Measurements from ENCODE around the gene CR1L. TPM values are rescaled to one million over a fixed set of nuclear protein-coding genes. Genes with fewer than 3 reads are reported as not detected.

The CR1L gene
- total and polyA plus RNA-seq, 9 of the 15 experiments (the other 6 are each of a cell fraction or from before 2014, with no cell fraction given): 10.1 to 74.8 (median 34.3) TPM

DNA sequence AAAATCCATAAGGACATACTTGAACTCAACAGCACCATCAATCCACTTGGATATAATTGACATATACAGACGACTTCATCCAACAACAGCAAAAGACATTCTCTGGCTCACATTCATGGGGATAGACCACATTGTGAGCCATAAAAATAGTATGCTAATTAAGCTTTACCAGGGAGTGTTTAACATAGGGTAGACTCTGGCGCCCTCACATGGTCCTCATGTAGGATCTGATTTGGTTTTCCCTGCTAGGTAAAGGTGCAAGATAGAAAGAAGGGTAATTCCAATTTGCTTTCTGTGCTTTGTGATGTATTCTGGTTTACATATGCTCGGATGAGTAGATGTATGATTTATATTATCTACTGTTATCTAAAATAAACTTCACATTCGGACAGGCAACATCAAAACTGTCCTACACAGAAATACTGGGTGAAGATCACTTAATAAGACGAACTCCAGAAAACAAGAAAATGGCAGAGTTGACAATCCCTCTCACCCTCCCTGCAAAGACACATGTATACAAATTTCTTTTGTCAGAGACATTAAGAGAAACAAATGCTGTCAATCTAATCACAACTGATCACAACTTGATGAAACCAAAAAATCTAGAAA is 27.7 kb downstream of the CR1L start (continued):
- TF ChIP-seq, protein P1, sequence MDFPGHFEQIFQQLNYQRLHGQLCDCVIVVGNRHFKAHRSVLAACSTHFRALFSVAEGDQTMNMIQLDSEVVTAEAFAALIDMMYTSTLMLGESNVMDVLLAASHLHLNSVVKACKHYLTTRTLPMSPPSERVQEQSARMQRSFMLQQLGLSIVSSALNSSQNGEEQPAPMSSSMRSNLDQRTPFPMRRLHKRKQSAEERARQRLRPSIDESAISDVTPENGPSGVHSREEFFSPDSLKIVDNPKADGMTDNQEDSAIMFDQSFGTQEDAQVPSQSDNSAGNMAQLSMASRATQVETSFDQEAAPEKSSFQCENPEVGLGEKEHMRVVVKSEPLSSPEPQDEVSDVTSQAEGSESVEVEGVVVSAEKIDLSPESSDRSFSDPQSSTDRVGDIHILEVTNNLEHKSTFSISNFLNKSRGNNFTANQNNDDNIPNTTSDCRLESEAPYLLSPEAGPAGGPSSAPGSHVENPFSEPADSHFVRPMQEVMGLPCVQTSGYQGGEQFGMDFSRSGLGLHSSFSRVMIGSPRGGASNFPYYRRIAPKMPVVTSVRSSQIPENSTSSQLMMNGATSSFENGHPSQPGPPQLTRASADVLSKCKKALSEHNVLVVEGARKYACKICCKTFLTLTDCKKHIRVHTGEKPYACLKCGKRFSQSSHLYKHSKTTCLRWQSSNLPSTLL (IDR thresholded peaks at IDR 0.05): no peak
- TF ChIP-seq JUND (IDR thresholded peaks at IDR 0.05; ENCODE audit: borderline replicate concordance, low read depth, low read length) (0 out of 2 replicates have a peak, but pooled peaks have one; percentile 30), JUND (tag; IDR thresholded peaks at IDR 0.05; ENCODE audit: borderline replicate concordance, low read depth, low read length) (no peak; the same call in 2 of the 3 replicates), MEIS2 (IDR thresholded peaks at IDR 0.05; ENCODE audit: partially characterized antibody) (no peak), ZNF282 (CRISPR knock-in tag; IDR thresholded peaks at IDR 0.05) (no peak), HDAC3 (IDR thresholded peaks at IDR 0.05; ENCODE audit: borderline replicate concordance, partially characterized antibody) (no peak), ZFX (CRISPR knock-in tag; IDR thresholded peaks at IDR 0.05) (no peak), LARP7 (IDR thresholded peaks at IDR 0.05) (no peak), XRCC5 (IDR thresholded peaks at IDR 0.05; ENCODE audit: low read depth, low read length) (no peak), TEAD1 (CRISPR knock-in tag; IDR thresholded peaks at IDR 0.05) (peak in 1 of 2 experiments; percentile 30; a peak in 1 of 4 replicates), ZNF324 (CRISPR knock-in tag; IDR thresholded peaks at IDR 0.05) (no peak), SMARCC2 (IDR thresholded peaks at IDR 0.05; ENCODE audit: low read depth) (no peak), KAT8 (IDR thresholded peaks at IDR 0.05; ENCODE audit: low read depth) (no peak), ZC3H8 (IDR thresholded peaks at IDR 0.05) (no peak), PML (IDR thresholded peaks at IDR 0.05; ENCODE audit: low read length) (no peak), ZNF57 (CRISPR knock-in tag; IDR thresholded peaks at IDR 0.05) (no peak), MTF1 (CRISPR knock-in tag; IDR thresholded peaks at IDR 0.05; ENCODE audit: borderline replicate concordance) (no peak)
- TF ChIP-seq, protein P2, sequence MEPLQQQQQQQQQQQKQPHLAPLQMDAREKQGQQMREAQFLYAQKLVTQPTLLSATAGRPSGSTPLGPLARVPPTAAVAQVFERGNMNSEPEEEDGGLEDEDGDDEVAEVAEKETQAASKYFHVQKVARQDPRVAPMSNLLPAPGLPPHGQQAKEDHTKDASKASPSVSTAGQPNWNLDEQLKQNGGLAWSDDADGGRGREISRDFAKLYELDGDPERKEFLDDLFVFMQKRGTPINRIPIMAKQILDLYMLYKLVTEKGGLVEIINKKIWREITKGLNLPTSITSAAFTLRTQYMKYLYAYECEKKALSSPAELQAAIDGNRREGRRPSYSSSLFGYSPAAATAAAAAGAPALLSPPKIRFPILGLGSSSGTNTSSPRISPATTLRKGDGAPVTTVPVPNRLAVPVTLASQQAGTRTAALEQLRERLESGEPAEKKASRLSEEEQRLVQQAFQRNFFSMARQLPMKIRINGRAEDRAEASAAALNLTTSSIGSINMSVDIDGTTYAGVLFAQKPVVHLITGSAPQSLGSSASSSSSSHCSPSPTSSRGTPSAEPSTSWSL (CRISPR knock-in tag; IDR thresholded peaks at IDR 0.05; ENCODE audit: borderline replicate concordance): no peak
- TF ChIP-seq, protein P3, sequence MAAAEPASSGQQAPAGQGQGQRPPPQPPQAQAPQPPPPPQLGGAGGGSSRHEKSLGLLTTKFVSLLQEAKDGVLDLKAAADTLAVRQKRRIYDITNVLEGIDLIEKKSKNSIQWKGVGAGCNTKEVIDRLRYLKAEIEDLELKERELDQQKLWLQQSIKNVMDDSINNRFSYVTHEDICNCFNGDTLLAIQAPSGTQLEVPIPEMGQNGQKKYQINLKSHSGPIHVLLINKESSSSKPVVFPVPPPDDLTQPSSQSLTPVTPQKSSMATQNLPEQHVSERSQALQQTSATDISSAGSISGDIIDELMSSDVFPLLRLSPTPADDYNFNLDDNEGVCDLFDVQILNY (CRISPR knock-in tag; IDR thresholded peaks at IDR 0.05): no peak
- TF ChIP-seq, protein P4, sequence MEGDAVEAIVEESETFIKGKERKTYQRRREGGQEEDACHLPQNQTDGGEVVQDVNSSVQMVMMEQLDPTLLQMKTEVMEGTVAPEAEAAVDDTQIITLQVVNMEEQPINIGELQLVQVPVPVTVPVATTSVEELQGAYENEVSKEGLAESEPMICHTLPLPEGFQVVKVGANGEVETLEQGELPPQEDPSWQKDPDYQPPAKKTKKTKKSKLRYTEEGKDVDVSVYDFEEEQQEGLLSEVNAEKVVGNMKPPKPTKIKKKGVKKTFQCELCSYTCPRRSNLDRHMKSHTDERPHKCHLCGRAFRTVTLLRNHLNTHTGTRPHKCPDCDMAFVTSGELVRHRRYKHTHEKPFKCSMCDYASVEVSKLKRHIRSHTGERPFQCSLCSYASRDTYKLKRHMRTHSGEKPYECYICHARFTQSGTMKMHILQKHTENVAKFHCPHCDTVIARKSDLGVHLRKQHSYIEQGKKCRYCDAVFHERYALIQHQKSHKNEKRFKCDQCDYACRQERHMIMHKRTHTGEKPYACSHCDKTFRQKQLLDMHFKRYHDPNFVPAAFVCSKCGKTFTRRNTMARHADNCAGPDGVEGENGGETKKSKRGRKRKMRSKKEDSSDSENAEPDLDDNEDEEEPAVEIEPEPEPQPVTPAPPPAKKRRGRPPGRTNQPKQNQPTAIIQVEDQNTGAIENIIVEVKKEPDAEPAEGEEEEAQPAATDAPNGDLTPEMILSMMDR (IDR thresholded peaks at IDR 0.05 in 2 of 3, conservative IDR thresholded peaks at IDR 0.05 in 1 of 3; ENCODE audit: insufficient read depth in 2 of 3, low read depth in 1 of 3, low read length in 3 of 3): peak; percentile 62 to 87 (median 78)
- TF ChIP-seq, protein P5, sequence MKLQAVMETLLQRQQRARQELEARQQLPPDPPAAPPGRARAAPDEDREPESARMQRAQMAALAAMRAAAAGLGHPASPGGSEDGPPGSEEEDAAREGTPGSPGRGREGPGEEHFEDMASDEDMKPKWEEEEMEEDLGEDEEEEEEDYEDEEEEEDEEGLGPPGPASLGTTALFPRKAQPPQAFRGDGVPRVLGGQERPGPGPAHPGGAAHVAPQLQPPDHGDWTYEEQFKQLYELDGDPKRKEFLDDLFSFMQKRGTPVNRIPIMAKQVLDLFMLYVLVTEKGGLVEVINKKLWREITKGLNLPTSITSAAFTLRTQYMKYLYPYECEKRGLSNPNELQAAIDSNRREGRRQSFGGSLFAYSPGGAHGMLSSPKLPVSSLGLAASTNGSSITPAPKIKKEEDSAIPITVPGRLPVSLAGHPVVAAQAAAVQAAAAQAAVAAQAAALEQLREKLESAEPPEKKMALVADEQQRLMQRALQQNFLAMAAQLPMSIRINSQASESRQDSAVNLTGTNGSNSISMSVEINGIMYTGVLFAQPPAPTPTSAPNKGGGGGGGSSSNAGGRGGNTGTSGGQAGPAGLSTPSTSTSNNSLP (IDR thresholded peaks at IDR 0.05; ENCODE audit: borderline replicate concordance, low read depth, low read length): peak; percentile 68; the same call in 1 of the 2 replicates

Data from K562 (cell line).